Ascending aorta (tissue), 2 donors: ENCODE results near the gene DACH2. TPM values are rescaled to one million over a fixed set of nuclear protein-coding genes. Genes with fewer than 3 reads are reported as not detected.

ENCODE experiments used
- DNase-seq, 2 donors: peaks; one replicate each; pipeline ENCODE4 v3.0.0-alpha.2; 2019; ENCODE audit warnings: low spot score in 2 of 2
- H3K27ac ChIP-seq, 2 donors: fragments of 200-600 bp; sonication (generic); one replicate each; pipeline ENCODE4 v1.5.1; 2016 to 2017; ENCODE audit warnings: mild to moderate bottlenecking in 1 of 2
- H3K27me3 ChIP-seq: fragments of 200-600 bp; sonication (generic); one replicate; pipeline ENCODE4 v1.5.1; 2017
- H3K36me3 ChIP-seq, 2 donors: fragments of 200-600 bp; sonication (generic); one replicate each; pipeline ENCODE4 v1.5.1; 2016
- H3K4me1 ChIP-seq, 2 donors: fragments of 200-600 bp; sonication (generic); one replicate each; pipeline ENCODE4 v1.5.1; 2016 to 2017; ENCODE audit warnings: mild to moderate bottlenecking in 1 of 2
- H3K4me3 ChIP-seq, 2 donors: fragments of 200-600 bp; sonication (generic); one replicate each; pipeline ENCODE4 v1.5.1; 2016 to 2017; ENCODE audit warnings: mild to moderate bottlenecking in 1 of 2
- H3K9me3 ChIP-seq, 2 donors: fragments of 200-600 bp; sonication (generic); one replicate each; pipeline ENCODE4 v1.5.1; 2016
- intact Hi-C: fragments of 100-400 bp; cut with DNase I; formaldehyde crosslinking; loops from one replicate; pipeline ENCODE4 v1.15.1; 2023
- total RNA-seq: library from RNA; depleted of rRNA; stranded (reverse); fragments of >200 nt; gene quantifications from one replicate; pipeline ENCODE4 v1.1.0, GENCODE V29; 2016
- TF ChIP-seq, protein P1 (sequence below), 3 experiments: fragments of 200-600 bp in 2 of 3; fragments of 450-650 bp in 1 of 3; sonication (generic) in 2 of 3; IDR thresholded peaks; one replicate each; pipeline ENCODE4 v1.5.1; 2016 to 2019; ENCODE audit warnings: antibody characterized with exemption in 3 of 3, mild to moderate bottlenecking in 1 of 3, moderate library complexity in 1 of 3

DACH2 gene
- total RNA-seq, 1 donor from 2014 or later: not detected

DNA sequence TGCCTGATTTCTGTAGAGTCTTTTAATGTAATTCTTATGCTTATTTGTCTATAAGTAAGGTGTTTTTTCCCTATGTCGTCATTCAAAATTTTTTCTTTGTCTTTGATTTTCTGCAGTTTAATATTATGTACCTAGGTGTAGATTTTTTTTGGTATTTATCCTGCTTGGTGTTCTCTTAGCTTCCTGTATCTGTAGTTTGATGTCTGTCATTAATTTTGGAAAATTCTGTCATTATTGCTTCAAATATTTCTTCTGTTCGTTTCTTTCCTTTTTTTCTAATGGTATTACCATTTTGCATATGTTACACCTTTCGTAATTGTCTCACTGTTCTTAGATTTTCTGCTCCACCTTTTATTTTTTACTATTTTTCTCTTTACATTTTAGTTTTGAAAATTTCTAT is 696.9 kb downstream of the DACH2 start:
- intact Hi-C loops: no loop called here
- Histone ChIP-seq H3K27ac (no peak overlapping the region), H3K9me3 (no peaks in the 10 kb centered on the region), H3K36me3 (no peaks in the 10 kb centered on the region), H3K4me3 (no peak overlapping the region), H3K4me1 (no peaks in the 10 kb centered on the region), H3K27me3 (no peaks in the 10 kb centered on the region)
- DNase-seq: no peak
- TF ChIP-seq, protein P1, sequence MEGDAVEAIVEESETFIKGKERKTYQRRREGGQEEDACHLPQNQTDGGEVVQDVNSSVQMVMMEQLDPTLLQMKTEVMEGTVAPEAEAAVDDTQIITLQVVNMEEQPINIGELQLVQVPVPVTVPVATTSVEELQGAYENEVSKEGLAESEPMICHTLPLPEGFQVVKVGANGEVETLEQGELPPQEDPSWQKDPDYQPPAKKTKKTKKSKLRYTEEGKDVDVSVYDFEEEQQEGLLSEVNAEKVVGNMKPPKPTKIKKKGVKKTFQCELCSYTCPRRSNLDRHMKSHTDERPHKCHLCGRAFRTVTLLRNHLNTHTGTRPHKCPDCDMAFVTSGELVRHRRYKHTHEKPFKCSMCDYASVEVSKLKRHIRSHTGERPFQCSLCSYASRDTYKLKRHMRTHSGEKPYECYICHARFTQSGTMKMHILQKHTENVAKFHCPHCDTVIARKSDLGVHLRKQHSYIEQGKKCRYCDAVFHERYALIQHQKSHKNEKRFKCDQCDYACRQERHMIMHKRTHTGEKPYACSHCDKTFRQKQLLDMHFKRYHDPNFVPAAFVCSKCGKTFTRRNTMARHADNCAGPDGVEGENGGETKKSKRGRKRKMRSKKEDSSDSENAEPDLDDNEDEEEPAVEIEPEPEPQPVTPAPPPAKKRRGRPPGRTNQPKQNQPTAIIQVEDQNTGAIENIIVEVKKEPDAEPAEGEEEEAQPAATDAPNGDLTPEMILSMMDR (IDR thresholded peaks at IDR 0.05): no peak

Other genes starting within 250 kb of the DACH2 start
- gene CHM, start 100.9 kb upstream of the DACH2 start, total RNA-seq: 6.3 TPM